IPS-18c (cell line): ENCODE measurements around the gene DPYD.

ENCODE experiments used
- H3K4me3 ChIP-seq: 2 replicates; pipeline ENCODE4 v1.7.0; 2013; ENCODE audit warnings: low read depth, mild to moderate bottlenecking, low read length, moderate library complexity; ENCODE audit not compliant: insufficient read depth
- H3K9me3 ChIP-seq: one replicate; pipeline ENCODE4 v1.6.1; 2013; ENCODE audit warnings: mild to moderate bottlenecking, low read length, moderate library complexity; ENCODE audit not compliant: control insufficient read depth, insufficient read depth

DPYD gene

DNA sequence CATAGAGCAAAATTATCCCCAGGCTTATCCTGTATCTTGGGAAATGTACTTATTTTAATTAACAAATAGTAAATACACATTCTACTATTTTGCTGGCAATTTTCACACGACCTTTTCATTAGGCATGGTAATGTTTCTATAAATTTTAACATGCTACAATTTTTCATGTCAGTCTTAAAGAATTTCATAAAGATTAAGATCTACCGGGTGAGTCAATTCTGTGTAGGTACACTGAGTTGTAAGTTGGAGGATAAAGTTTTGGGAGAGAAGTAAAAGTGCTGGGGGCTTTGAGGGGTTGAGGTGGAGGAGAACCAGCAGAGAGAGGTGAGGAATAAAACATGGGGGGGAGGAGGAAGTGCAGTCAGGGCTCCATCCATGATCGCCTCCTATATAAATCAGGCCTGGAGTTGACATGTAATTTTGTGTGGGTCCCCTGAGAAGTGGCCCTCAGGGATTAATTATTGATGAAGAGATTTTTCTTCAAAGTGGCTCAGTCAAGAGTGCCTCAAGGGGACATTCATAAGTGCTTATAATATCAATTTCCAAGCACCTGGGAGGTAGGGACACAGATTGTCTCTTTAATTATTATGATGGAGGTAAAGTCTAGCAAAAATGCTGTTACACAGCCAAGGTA, 7.2 kb downstream of the DPYD start:
- H3K4me3 ChIP-seq, result no peak overlapping the region
- H3K9me3 ChIP-seq, result no peaks in the 10 kb centered on the region

DNA sequence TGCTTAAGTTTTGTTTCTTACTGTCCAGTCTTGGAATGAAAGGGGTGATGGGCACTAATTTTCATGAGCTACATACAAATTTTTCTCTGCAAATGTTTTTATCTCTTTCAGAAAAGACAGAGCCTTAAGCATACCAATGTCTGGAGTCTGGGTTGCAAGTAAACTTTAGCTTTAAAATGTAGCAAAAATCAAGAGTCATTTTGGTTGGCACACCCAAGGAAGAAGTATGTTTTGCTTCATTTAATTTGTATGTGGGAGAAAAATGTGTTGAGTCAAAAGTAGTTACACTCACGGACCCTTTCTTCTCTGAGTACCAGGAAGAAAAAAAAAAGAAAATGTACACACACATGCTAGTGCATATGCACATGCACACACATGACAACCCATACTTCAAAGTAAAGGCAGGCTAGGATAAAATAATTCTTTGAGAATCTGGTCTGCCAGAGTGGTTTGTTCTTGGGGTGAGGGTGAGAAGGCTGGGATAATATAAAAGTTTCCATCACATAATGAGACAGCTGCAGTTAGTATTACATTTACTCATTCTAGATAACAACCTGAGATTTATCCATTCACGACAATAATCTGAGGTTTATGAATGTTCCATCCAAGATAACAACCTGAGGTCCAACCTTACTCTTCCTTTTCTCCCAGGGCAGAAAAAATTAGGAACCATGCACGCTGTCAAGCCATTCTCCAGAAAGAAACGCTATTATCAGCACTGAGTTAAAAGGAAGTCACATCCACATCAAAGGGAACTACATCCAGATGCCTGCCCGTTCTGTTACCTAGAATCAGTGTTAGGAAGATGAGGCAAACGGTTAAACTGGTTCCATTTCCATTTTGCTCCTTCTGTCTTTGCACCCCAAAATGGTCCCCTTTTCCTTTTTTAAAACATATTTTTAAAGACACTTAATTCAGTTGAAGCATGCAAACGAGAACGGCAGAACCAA, 9.3 kb downstream of the DPYD start:
- H3K9me3 ChIP-seq, result no peaks in the 10 kb centered on the region
- H3K4me3 ChIP-seq, result no peak overlapping the region

DNA sequence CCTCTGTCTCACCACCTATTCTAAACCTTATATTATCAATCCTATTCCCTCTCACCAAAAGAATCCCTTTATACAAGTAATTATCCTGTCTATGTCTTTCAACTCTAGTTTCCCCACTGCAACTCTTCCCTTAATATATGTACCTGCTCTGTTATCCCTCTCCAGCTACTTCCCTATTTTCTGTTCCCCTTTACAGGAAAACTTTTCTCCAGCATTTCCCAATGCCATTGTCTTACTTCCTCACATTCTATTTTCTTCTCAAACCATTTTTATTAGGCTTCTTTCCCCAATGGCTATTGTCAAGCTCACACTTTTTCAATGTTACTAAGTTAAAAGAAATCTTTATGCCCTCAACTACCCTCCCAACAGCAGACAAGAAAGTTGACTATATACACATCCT, 11.6 kb downstream of the DPYD start:
- no peaks in the 10 kb centered on the region for H3K9me3 ChIP-seq
- H3K4me3 ChIP-seq, result no peak overlapping the region

DNA sequence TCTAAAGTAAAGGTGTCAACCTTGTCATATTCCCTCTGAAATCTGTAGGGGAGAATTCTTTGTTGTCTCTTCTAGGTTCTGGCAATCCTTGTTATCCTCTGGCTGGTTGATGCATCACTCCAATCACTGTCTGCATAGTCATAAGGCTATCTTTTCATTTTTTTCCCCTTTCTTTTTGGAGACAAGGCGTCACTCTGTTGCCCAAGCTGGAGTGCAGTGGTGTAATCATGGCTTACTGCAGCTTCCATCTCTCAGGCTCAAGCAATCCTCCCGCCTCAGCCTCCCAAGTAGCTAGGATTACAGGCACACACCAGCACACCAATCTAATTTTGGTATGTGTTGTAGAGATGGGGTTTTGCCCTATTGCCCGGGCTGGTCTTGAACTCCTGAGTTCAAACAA, 12.9 kb downstream of the DPYD start:
- no peaks in the 10 kb centered on the region for H3K9me3 ChIP-seq
- no peak overlapping the region for H3K4me3 ChIP-seq

DNA sequence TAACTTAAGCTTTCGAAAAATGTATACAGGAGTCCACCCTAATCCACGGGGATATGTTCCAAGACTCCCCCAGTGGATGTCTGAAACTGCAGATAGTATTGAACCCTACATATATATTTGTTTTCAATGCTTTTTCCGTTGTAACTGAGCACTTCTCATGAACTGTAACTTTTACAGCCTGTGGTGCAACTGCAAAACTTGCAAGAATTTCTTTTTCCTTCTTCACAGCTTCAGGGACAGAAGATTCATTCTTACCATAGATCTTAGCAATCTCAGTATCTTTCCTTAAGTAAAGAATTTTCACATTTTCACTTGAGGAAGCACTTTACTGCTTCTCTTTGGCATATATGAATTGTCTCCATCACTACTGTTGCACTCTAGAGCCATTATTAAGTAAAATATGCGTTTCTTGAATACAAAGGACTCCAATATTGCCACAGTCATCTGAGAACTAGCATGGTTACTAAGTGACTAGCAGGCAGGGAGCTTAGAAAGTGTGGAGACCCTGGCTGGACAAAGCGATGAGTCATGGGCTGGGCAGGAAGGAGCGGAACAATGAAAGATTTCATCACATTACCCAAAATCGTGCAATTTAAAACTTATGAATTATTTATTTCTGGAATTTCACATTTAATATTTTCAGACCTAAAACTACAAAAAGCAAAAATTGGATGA, 14.1 kb downstream of the DPYD start:
- Histone ChIP-seq H3K4me3 (no peak overlapping the region), H3K9me3 (no peaks in the 10 kb centered on the region)

DNA sequence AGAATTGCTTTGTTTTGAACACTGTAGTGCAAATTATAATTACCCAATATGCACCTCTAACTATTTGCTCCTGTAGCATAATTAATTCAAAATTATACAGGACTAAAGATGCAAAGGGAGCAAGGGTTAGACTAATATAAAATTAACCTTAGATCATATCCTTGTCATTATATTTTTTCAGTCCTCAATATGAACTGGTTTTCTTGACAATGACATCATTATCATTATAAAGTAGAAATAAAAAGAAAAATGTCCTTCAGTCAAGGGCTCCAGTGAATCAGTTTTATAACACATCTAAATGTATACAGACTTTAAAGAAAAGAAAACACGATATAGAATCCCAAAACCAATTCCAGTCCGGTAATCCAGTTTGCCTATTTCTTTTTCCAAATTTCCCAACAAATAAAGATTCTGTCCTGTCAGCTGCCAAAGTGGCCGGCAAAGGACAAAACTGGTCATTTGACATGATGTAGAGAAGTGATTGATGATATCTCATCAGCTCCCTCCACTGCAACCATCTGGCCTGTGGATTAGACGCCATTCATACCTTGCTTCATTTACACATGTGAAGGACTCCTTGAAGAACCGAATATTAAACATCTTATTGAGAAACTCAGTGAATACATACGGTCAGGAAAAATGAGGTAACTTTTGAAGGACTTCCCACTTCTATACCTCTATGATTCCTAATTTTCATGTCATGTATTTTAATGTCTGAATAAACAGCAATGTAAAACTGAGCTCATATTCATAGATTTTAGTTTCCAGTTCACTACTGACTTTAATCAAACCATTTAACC, 15.5 kb downstream of the DPYD start:
- no peaks in the 10 kb centered on the region for H3K9me3 ChIP-seq
- no peak overlapping the region for H3K4me3 ChIP-seq

DNA sequence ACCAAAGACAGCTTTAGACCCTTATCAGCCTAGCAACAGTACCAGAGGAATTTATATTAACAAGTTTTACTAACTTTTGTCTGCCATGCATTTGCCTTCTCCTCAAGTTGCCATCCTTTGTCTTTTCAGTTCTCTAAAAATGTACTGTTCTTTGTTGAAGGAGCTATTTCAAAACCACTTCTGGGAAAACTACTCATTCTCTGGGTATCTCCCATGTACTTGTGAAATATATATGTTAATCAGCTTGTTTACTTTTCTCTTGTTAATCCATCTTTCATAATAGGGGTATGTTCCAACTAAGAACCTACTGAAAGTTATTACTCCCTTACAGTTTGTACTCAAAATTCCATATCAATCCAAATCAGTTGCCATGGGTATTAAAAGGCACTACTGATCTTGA, 16.3 kb downstream of the DPYD start:
- Histone ChIP-seq H3K4me3 (no peak overlapping the region), H3K9me3 (no peaks in the 10 kb centered on the region)

DNA sequence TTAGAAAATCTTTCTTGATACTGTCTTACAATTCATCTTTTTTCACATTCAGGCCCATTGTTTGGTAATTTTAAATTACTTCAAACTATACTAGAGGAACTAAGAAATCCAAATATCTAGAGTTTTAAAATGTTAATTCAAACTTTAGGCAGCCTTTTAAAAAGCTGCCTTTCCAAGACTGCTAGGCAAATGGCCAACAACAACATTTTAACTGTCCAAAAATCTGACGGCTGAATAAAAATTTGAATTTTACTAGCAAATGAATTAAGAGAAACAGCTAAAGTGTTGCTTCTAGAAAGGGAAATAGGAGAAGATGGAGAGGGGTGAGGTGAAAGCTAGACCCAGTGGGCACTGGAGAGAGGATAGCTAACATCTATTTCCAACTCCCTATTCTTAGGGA, 17.2 kb downstream of the DPYD start:
- no peaks in the 10 kb centered on the region for H3K9me3 ChIP-seq
- H3K4me3 ChIP-seq, result no peak overlapping the region

DNA sequence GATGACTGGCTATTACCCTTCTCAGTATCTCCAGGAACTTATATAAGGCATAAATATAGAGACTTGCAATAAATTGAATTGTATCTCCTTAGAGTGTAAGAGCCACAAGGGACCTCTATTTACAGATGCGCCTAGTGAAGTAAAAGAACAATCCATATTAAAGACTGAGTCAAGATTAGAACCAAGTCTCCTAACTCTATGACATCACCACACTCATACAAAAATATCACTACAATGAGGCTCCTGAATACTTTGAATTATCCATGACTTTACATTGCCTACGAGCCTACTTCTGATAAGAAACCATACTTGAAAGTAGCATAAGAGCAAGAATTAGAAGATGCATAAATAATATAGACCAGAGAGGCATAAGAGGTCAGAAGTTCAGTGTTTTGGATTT, 18.8 kb downstream of the DPYD start:
- Histone ChIP-seq H3K9me3 (no peaks in the 10 kb centered on the region), H3K4me3 (no peak overlapping the region)

DNA sequence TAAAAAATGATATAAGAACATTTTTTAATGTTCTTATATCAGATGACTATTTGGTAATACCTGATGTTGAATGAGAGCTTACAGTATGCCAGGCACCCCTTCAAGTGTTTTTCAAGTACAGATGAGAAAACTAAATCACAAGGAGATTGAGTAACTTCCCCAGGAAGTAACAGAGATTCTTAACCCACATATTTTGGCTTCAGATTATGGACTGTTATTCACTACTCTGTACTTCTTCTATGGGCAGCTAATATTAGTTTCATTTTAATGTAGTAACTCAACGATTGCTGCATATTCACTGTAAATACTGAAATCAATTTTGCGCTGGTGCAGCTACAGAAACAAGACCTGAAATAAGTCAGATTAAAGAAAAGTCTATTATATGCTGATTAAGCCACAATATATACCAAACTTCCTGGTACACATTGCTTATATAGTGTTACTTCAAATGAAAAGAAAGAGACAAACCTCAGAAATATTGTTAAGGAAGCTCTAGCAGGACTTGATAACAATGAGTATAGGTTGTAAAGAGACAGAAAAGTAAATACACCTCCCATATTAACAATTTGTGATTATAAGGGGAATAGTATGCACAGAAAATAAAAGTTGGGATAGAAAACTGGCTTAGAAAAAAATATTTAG, 19.7 kb downstream of the DPYD start:
- Histone ChIP-seq H3K9me3 (no peaks in the 10 kb centered on the region), H3K4me3 (no peak overlapping the region)

DNA sequence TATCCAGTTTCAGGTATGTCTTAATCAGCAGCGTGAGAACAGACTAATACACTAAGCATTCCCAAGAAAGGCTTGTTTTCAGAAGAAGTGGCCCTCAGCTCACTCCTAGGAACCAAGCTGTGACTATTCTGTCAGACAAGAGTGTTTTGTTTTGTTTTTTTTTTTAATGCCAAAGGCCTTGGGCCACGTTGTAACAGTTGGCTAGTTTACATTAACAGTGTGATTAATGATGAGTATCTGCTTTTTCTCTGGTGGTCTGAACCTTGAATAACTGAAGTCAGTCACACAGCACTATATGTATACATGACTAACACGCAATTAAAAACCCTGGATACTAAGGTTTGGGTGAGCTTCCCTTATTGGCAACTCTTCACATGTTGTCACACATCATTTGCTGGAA, 21.9 kb downstream of the DPYD start:
- Histone ChIP-seq H3K9me3 (no peaks in the 10 kb centered on the region), H3K4me3 (no peak overlapping the region)

DNA sequence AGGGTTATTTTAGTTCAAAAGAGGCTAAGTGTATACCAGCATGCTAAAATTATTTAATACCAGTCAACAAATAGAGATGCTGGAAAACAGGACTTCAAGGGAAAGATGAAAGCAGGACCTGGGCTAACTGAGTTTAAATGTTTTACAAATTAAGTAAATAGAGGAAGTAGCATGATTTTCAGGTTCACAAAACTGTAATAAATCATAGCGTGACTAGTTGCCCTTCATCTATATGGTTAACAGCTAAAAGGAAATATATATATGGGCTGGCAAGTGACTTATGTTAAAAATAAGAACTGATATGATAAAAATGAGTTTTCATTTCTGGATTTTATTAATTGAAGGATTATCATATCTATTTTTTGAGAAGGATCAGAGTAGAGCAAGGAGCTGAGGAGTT, 25.6 kb downstream of the DPYD start:
- H3K9me3 ChIP-seq, result no peaks in the 10 kb centered on the region
- no peak overlapping the region for H3K4me3 ChIP-seq

DNA sequence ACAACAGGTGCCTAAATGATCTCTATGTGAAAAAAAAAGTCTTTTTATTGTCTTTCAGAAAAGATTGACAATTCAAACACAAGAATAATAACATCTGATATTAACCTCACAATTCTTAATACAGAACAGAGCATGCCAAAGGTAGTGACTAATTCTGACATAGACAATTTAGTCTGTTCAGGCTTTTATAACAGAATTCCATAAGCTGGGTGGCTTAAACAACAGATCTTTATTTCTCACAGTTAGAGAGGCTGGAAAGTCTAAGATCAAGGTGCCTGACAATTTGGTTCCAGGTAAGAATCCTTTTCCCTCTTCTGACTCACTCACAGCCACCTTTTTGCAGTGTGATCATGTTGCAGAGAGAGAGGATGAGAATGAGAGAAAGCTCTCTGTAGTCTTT, 27.0 kb downstream of the DPYD start:
- Histone ChIP-seq H3K4me3 (no peak overlapping the region), H3K9me3 (no peaks in the 10 kb centered on the region)

DNA sequence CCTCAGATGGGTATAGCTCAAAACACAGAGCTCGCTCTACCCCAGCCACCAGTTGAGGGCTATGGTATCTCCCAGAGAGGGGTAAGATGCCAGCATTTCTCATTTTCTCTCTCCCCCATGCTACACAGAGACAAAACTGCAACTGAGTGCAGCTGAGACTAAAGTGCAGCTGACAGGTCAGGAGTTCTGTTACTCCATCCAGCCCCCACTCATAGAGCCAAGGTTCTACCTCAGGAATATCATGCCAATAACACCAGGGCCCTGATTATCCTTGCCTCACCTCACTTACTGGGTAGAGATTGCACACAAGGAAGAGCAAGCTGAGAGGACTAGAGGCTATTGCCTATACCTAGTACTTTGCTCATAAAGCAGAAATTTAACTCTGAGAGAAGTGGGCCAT, 34.6 kb downstream of the DPYD start:
- no peak overlapping the region for H3K4me3 ChIP-seq

DNA sequence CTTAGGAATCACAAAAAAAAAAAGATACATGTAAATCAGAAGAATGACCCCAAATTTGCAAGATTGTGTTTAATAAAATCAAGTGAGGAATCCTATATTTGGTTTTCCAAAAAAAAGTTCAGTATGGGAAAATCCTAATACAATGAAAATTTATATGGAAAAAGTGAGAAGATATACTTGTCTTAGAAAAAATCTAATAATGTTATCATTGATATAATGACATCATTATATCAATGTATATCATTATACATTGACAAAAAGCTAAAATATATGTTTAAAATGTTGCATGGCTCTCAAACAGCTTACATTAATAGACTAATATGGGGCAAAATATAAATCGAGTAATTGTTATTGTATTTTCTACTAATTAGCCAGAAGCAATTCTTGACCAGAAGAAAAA, 37.0 kb downstream of the DPYD start:
- no peaks in the 10 kb centered on the region for H3K9me3 ChIP-seq
- no peak overlapping the region for H3K4me3 ChIP-seq

More for the DNA sequence above, 34.6 kb downstream of the DPYD start:
- no peaks in the 10 kb centered on the region for H3K9me3 ChIP-seq

DNA sequence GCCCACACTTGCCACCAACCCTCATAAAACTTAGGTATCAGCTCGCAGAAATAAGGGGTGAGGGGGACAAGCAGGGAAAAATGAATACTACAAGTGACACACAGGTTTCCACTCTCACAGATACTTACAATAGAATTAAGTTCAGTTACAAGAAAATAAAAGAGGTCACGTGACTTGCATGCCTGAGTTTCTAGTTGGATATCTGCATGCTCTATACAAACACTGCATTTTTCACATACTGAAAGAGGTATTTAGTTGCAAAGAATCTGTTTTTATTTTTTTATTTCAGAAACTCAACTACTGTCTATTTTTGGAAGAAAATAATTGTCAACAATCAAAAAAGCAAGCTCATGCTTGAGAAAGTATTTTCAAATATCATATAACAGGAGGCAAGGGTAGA, 43.5 kb downstream of the DPYD start:
- no peak overlapping the region for H3K4me3 ChIP-seq
- H3K9me3 ChIP-seq, result no peaks in the 10 kb centered on the region

DNA sequence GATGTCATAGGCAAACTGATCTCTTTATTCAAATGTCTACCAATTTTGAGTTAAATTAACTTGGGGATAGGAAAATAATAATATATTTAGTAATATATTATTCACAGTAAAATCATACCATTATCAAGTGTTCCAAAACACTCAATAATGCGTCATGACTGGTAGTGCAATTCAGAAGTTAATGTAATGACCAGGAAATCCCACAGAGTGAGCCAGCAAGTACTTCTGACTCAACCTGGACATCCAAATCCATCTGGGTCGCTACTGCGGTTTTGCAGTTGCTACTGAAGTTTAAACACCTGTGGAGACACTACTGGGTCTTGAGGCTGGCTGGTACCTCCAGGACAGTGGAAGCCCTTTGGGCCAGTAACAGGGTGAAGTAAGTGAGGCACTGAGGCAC, 44.8 kb downstream of the DPYD start:
- no peak overlapping the region for H3K4me3 ChIP-seq
- no peaks in the 10 kb centered on the region for H3K9me3 ChIP-seq
